ENCODE measurements around the gene PSD.

The PSD gene

GRCh38 chr10:102419269-102420180 lies 940 bp upstream of the PSD start:
- DNase-seq, result peak; percentile 92

- no peak for DNase-seq
These were observed 1.9 kb downstream of the PSD start for GRCh38 chr10:102416695-102417094.

- no peak for DNase-seq
These were observed 2.3 kb downstream of the PSD start for GRCh38 chr10:102416283-102416682.

- no peak for DNase-seq
These were observed 3.8 kb downstream of the PSD start for GRCh38 chr10:102414749-102415148.

- DNase-seq, result no peak
These were observed 4.6 kb downstream of the PSD start for GRCh38 chr10:102413806-102414561.

- peak; percentile 87 for DNase-seq
These were observed 5.4 kb downstream of the PSD start for GRCh38 chr10:102413053-102413705.

- no peak for DNase-seq
These were observed 6.3 kb downstream of the PSD start for GRCh38 chr10:102412293-102412692.

- peak; percentile 44 for DNase-seq
These were observed 7.0 kb downstream of the PSD start for GRCh38 chr10:102411341-102412255.

- peak; percentile 86 for DNase-seq
These were observed 8.0 kb downstream of the PSD start for GRCh38 chr10:102410429-102411073.

- DNase-seq, result peak; percentile 75
These were observed 8.8 kb downstream of the PSD start for GRCh38 chr10:102409604-102410428.

GRCh38 chr10:102408728-102409603 lies 9.6 kb downstream of the PSD start:
- peak; percentile 85 for DNase-seq

GRCh38 chr10:102408131-102408727 lies 10.4 kb downstream of the PSD start:
- DNase-seq, result no peak

- no peak for DNase-seq
These were observed 11.0 kb downstream of the PSD start for GRCh38 chr10:102407425-102408130.

GRCh38 chr10:102406815-102407214 lies 11.8 kb downstream of the PSD start:
- no peak for DNase-seq

- DNase-seq, result no peak
These were observed 13.0 kb downstream of the PSD start for GRCh38 chr10:102405632-102406031.

- DNase-seq, result no peak
These were observed 13.4 kb downstream of the PSD start for GRCh38 chr10:102405108-102405571.

- no peak for DNase-seq
These were observed 14.1 kb downstream of the PSD start for GRCh38 chr10:102404361-102405107.

- no peak for DNase-seq
These were observed 15.5 kb downstream of the PSD start for GRCh38 chr10:102403115-102403514.
